ENCODE measurements around the gene NXPE3. TPM values are rescaled to one million over a fixed set of nuclear protein-coding genes. Genes with fewer than 3 reads are reported as not detected.

The NXPE3 gene
- total RNA-seq, 1 donor from 2014 or later = 15.5 TPM

GRCh38 chr3:101828691-101829436, 49.9 kb downstream of the NXPE3 start:
- no peak for DNase-seq (ENCODE audit: low read depth, low spot score)

- DNase-seq (ENCODE audit: low read depth, low spot score) = no peak
These were observed 50.4 kb downstream of the NXPE3 start for GRCh38 chr3:101829437-101829830.

GRCh38 chr3:101829874-101830273, 50.9 kb downstream of the NXPE3 start:
- no peak for DNase-seq (ENCODE audit: low read depth, low spot score)

- no peak for DNase-seq (ENCODE audit: low read depth, low spot score)
These were observed 54.5 kb downstream of the NXPE3 start for GRCh38 chr3:101833446-101833974.

GRCh38 chr3:101835676-101836075, 56.7 kb downstream of the NXPE3 start:
- no peak for DNase-seq (ENCODE audit: low read depth, low spot score)

- no peak for DNase-seq (ENCODE audit: low read depth, low spot score)
These were observed 57.1 kb downstream of the NXPE3 start for GRCh38 chr3:101836160-101836559.

GRCh38 chr3:101836652-101837598, 57.9 kb downstream of the NXPE3 start:
- peak; percentile 48 for DNase-seq (ENCODE audit: low read depth, low spot score)

GRCh38 chr3:101838691-101839090, 59.7 kb downstream of the NXPE3 start:
- DNase-seq (ENCODE audit: low read depth, low spot score) = no peak

- no peak for DNase-seq (ENCODE audit: low read depth, low spot score)
These were observed 61.1 kb downstream of the NXPE3 start for GRCh38 chr3:101840066-101840465.

GRCh38 chr3:101842245-101842934, 63.4 kb downstream of the NXPE3 start:
- no peak for DNase-seq (ENCODE audit: low read depth, low spot score)

- DNase-seq (ENCODE audit: low read depth, low spot score) = no peak
These were observed 63.9 kb downstream of the NXPE3 start for GRCh38 chr3:101842935-101843330.

- no peak for DNase-seq (ENCODE audit: low read depth, low spot score)
These were observed 66.4 kb downstream of the NXPE3 start for GRCh38 chr3:101845425-101845824.

- DNase-seq (ENCODE audit: low read depth, low spot score) = no peak
These were observed 67.7 kb downstream of the NXPE3 start for GRCh38 chr3:101846709-101847108.

GRCh38 chr3:101847328-101847727, 68.3 kb downstream of the NXPE3 start:
- no peak for DNase-seq (ENCODE audit: low read depth, low spot score)

- DNase-seq (ENCODE audit: low read depth, low spot score) = no peak
These were observed 69.3 kb downstream of the NXPE3 start for GRCh38 chr3:101848326-101848725.

- peak; percentile 77 for DNase-seq (ENCODE audit: low read depth, low spot score)
These were observed 70.0 kb downstream of the NXPE3 start, which contains the start of gene NFKBIZ for GRCh38 chr3:101848754-101849713. Gene NFKBIZ, plus strand, starts transcription at chr3:101849514. Its CDS starts 115 bp downstream, at chr3:101849629.

- DNase-seq (ENCODE audit: low read depth, low spot score) = no peak
These were observed 70.8 kb downstream of the NXPE3 start for GRCh38 chr3:101849714-101850245.

GRCh38 chr3:101850246-101851051, 71.4 kb downstream of the NXPE3 start:
- DNase-seq (ENCODE audit: low read depth, low spot score) = peak; percentile 37
